Stimulated activated CD4-positive, alpha-beta T cell treated with anti-CD3 and anti-CD28 coated beads, Interleukin-1b, Interleukin-23, amount 100 ng/mL, for 1 hour (primary cell): ENCODE results near the gene CACNA1H.
"Not testable (repeated sequence)": the region's sequence is repeated elsewhere in the genome, so short reads cannot be mapped to it uniquely, and the experiment has no call there.

Source experiments
- DNase-seq, 2 donors: peaks; one replicate each; pipeline ENCODE4 v3.0.0-alpha.2; 2020; ENCODE audit warnings: low read depth in 2 of 2

Gene CACNA1H

DNA sequence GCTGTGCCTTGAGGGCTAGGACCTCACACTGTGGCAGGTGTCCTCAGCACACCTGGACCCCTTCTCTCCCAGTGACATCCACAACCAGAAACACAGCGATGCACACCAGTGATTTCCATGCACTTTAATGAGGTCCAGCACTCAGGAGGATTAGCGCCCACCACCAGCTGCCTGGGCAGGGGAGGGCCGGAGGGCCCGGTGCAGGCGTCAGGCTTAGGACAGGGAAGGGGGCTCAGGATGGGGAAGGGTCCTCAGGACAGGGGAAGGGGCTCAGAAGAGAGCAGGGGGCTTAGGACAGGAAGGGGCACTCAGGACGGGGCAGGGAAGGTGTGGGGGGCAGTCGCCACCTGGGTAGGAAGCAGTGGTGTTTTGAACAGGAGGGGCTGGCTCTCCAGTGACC, 75.3 kb downstream of the CACNA1H start:
- DNase-seq: not testable (repeated sequence)

DNA sequence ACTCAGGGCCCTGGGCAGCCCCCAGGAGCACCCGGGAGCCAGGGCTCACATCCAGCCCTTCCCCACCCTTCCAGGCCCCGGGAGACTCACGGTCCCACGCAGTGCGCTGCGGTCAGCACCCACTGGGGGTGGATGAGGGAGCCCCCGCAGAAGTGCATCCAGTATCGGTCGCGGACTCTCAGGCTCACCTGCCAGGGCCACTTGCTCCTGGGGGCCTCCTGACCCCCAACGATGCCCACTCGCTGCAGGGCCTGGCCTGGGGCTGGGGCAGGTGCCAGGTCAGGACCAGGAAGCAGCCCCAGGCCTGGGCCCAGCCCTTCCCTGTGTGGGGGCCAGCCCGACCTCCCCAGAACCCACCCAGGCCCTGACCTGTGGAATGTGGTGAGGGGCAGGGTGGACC, 76.6 kb downstream of the CACNA1H start:
- not testable (repeated sequence) for DNase-seq

DNA sequence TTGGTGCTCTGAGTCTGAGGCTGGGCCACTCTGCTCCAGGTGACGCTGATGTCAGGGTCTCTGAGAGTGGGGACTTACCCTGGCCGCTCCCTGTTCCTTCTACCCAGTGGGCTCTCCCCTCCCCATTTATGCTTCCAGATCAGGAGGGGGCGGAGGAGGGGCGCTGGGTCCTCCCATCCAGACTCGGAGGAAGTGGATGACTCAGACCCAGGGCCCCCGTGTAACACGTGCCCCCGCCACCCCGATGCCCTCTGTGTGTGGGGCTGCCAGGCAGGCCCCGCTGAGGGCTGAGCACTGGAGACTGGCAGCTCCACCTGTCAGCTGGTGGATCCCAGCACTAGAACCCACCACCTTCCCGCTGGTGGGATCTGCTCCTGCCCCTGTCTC, 77.2 kb downstream of the CACNA1H start, which contains the start of gene TPSB2:
TSS of gene TPSB2 (minus strand) at position 101 of the 387 bp plus-strand sequence. CDS start 233 bp downstream, outside the sequence.
- not testable (repeated sequence) for DNase-seq

DNA sequence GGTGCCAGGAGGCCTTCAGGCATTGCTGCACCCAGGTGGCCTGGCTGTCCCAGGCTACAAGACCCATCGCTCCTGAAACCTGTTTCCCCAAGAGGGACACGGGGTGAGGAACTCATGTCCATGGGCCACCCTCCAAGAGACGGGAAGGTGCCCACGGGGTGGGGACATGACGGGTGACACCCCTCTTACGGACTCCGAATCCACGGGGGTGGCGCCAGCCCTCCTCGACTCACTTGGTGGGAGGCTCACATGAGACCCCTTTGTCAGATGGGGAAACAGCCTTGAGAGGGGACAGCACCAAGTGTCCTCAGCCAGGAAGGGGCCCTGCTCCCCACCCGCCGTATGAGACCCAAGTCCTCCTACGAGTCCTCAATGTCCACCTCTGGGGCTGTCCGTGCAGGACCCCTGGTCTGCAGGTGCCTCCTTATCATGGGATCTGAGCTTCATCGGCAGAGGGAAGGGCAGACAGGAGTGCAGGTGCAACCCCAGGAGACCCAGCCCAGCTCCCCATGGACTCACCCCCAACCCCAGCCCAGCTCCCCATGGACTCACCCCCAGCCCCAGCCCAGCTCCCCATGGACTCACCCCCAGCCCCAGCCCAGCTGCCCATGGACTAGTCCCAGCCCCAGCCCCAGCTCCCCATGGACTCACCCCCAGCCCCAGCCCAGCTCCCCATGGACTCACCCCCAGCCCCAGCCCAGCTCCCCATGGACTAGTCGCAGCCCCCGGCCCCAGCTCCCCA, 77.7 kb downstream of the CACNA1H start:
- not testable (repeated sequence) for DNase-seq

DNA sequence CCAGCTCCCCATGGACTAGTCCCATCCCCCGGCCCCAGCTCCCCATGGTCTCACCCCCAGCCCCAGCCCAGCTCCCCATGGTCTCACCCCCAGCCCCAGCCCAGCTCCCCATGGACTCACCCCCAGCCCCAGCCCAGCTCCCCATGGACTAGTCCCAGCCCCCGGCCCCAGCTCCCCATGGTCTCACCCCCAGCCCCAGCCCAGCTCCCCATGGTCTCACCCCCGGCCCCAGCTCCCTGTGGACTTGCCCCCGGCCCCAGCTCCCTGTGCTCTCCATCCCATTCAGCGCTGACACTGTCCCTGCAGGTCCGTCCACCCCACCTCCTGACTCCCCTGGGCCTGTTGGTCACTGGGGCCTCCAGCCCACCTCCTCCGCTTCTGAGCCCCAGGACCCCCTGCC, 78.4 kb downstream of the CACNA1H start:
- not testable (repeated sequence) for DNase-seq

DNA sequence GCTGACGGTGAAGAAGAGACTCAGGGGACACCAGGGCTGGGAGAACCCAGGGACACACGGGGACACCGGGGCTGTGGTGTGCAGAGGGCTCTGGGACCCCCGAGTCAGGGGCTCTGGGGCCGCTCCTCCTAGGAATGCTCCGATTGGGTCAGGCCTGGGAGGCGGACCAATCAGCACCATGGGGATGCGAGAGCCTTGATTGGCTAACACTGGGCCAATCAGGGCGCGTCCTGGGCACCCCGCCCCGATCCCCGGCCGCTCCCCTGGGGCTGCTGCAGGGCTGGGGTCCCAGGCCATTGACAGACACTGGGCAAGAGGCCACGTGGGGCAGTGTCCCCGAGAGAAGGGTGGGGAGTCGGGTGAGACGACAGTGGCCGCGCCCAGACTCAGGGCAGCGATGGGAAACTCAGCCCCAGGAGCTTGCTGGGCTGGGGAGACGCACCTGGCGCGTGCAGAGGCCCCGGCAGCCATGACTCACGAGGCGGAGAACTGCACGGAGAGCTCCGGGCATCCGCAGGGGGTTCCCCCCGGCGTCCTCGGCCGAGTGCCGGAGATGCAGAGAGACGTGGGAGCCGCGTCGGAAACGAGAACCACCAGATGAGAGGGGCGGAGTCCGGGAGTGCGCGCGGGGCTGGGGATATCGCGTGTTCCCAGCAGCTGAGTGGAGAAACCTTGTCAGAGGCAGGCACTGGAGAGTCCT, 79.3 kb downstream of the CACNA1H start:
- DNase-seq: not testable (repeated sequence)

DNA sequence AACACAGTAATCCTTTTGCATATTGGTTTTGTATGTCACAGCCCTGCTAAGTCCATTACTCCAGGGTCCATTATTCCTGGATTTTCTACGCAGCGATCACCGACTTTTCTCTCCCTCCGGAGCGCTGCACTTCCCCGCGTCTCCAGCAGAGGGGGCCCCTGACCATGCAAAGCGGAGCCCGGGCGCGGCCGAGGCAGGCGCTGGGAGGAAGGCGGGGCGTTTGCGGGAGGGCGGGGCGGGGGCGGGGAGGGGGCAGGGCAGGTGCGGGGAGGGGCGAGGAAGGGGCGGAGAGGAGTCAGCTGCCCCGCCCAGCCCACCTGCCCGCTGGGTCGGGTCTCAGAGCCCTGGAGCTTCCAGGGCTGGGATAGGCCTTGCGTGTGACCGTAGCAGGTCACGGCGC, 83.8 kb downstream of the CACNA1H start:
- DNase-seq: not testable (repeated sequence)

DNA sequence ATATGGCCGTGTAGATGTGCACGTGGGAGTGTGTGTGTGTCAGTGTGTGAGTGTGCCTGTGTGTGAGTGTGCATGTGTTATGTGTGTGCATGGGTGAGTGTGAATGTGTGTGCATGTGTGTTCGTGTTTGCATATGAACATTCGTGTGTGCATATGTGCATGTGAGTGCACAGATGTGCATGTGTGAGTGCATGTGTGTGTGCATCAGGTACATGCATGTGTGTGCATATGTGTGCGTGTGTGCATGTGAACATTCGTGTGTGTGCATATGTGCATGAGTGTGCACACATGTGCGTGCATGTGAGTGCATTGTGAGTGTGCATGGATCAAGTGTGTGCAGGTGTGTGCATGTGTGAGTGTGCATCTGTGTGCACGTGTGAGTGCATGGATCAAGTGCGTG, 85.1 kb downstream of the CACNA1H start:
- DNase-seq: no peak

DNA sequence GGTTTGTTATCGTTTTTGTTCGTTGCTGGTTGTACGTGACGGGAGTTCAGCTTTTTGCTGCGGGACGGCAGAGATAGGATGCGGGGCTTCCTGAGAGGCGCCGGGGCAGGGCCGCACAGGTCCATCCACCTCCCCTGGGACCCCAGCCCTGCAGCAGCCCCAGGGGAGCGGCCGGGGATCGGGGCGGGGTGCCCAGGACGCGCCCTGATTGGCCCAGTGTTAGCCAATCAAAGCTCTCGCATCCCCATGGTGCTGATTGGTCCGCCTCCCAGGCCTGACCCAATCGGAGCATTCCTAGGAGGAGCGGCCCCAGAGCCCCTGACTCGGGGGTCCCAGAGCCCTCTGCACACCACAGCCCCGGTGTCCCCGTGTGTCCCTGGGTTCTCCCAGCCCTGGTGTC, 86.0 kb downstream of the CACNA1H start:
- DNase-seq: not testable (repeated sequence)

DNA sequence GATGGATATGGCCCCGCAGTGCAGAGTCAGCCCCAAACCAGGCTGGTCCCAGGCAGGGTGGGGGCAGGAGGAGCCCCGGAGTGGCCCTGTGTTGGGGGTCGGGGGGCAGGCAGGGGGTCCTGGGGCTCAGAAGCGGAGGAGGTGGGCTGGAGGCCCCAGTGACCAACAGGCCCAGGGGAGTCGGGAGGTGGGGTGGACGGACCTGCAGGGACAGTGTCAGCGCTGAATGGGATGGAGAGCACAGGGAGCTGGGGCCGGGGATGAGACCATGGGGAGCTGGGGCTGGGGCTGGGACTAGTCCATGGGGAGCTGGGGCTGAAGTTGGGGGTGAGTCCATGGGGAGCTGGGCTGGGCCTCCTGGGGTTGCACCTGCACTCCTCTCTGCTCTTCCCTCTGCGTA, 86.7 kb downstream of the CACNA1H start:
- DNase-seq: not testable (repeated sequence)

DNA sequence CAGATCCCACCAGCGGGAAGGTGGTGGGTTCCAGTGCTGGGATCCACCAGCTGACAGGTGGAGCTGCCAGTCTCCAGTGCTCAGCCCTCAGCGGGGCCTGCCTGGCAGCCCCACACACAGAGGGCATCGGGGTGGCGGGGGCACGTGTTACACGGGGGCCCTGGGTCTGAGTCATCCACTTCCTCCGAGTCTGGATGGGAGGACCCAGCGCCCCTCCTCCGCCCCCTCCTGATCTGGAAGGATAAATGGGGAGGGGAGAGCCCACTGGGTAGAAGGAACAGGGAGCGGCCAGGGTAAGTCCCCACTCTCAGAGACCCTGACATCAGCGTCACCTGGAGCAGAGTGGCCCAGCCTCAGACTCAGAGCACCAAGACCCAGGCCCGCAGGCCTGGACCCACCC, 87.5 kb downstream of the CACNA1H start, which contains the start of gene TPSAB1:
TSS of gene TPSAB1 (plus strand) at position 270 of the 400 bp plus-strand sequence. CDS start 234 bp downstream, outside the sequence.
- not testable (repeated sequence) for DNase-seq

DNA sequence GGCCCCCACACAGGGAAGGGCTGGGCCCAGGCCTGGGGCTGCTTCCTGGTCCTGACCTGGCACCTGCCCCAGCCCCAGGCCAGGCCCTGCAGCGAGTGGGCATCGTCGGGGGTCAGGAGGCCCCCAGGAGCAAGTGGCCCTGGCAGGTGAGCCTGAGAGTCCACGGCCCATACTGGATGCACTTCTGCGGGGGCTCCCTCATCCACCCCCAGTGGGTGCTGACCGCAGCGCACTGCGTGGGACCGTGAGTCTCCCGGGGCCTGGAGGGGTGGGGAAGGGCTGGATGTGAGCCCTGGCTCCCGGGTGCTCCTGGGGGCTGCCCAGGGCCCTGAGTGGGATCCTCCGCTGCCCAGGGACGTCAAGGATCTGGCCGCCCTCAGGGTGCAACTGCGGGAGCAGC, 88.2 kb downstream of the CACNA1H start:
- DNase-seq: not testable (repeated sequence)

DNA sequence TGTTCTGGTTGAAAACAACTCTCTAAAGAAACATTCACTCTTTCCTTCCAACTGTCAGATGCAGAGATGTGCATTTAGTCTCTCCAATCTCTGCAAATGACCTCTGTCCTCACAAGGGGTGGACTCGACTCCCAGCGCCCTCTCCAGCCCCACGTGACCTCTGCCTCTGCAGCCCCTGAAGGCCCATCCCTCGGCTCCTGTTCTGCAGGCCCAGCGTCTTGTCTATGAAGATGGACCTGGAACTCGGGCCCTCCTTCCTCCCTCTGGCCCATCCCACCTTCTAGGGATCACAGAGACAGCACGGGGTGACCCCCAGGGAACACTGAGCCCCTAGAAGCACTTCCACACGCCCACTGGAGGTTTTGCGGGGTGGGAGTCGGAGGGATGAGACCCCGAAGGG, 90.5 kb downstream of the CACNA1H start:
- DNase-seq: not testable (repeated sequence)

DNA sequence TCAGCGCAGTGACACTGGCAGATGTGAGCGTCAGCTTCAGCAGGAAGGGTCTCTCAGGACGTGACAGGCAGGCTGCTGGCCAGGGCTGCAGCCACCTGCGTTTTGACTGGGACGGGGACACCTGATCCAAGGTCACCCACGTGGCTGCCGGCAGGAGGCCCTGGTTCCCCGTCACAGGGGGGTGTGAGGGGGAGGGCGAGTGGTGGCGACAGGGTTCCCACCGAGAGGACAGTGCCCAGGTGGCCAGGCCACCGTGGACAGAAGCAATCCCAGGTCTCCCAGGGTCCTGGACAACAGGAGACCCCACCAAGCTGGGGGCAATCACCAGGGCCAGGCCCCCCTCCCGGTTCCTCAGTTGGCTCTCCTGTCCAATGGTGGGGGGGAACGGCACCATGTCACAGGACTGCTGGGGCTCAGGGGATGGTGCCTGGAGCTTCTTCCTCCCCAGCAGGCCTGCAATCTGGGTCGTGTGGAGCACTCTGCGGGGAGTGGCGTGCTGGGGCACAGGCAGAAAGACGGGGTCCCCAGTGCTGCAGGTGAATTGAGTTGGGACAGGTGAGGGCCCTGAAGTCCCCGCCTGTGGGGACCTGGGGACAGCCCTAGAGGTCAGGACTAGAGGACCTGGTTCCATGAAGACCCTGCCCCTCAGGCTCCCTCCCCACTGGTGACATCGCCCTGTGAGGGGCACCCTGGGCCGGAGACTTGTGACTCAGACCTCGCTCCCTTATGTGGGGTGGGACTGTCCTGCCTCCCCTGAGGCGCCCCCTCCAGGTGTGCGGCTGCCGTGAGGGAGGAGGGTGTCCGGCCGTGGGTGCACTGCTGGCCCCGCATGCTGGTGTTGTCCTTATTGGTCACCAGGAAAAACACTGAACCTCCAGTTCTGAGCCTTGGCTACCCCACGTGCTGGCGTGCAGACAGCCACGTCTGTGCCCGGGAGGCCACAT, 91.3 kb downstream of the CACNA1H start:
- DNase-seq: not testable (repeated sequence)

DNA sequence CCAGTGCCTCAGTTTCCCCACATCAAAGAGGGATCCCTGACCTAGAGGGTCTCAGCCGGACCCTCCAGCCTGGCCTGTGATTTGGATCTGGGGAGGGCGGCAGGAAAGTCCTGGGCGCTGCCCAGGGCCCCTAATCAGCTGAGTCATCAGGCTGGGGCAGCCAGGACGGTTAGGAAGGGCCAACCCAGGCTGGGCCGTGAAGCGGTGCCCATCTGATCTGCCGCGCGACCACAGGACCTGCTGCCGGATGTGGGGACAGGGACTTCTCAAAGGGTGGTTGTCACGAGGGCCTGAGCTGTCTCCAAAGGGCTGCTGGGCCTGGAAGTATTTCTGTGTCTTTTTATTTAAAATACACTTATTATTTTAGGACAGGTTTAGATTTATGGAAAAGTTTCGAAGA, 92.0 kb downstream of the CACNA1H start:
- DNase-seq: no peak

DNA sequence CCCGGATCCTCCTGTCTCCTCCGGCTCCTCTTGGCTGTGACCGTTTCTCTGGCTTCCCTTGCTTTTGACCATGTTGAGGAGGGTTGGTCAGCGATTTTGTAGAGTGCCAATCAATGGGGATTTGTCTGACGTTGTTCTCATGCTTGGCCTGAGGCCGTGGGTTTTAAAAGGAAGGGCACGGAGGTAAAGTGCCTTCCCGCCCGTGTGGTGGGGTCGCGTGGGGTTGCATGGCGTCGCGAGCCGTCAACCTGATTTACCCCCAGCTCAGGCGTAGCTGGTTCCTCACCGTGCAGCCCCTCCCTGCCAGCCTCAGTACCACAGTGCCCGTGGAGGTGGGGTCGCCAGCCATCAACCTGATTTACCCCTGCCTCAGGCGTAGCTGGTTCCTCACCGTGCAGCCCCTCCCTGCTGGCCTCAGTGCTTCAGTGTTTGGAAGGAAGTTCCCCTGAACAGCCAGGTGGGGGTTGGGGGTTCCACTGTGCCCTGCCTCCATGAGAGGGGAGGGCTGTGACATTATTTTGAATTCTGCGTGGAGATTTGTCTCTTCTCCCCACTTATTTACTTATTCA, 92.6 kb downstream of the CACNA1H start:
- DNase-seq: no peak

DNA sequence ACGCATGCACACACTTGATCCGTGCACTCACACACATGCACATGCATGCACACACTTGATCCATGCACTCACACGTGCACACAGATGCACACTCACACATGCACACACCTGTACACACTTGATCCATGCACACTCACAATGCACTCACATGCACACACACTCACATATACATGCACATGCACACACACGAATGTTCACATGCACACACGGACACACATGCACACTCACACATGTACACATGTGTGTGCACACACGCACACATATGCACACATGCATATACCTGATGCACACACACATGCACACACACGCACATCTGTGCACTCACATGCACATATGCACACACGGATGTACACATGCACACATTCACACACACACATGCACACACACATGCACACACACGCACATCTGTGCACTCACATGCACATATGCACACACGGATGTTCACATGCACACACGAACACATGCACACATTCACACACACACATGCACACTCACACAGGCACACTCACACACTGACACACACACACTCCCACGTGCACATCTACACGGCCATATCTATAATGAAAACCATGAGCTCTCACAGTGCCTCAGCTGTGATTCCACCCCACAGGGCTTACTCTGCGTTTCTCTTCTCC, 95.1 kb downstream of the CACNA1H start:
- not testable (repeated sequence) for DNase-seq

DNA sequence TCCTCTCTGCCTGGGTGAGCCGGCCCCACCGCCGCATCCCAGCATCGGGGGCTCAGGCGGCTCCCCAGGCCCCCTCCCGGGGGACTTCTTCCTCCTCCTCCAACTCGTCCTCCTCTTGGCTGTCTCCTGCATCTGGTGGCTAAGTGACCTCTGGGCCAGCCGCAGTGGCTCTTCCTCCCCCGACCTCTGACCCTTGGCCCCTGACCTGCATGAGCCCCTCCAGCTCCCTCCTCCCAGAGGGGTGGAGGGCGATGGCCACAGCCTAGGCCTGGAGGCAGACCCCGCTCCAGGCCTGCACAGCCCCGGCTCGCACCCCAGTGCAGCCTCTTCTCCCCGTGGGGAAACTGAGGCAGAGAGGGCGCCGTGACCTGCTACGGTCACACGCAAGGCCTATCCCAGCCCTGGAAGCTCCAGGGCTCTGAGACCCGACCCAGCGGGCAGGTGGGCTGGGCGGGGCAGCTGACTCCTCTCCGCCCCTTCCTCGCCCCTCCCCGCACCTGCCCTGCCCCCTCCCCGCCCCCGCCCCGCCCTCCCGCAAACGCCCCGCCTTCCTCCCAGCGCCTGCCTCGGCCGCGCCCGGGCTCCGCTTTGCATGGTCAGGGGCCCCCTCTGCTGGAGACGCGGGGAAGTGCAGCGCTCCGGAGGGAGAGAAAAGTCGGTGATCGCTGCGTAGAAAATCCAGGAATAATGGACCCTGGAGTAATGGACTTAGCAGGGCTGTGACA, 96.3 kb downstream of the CACNA1H start:
- DNase-seq: not testable (repeated sequence)

DNA sequence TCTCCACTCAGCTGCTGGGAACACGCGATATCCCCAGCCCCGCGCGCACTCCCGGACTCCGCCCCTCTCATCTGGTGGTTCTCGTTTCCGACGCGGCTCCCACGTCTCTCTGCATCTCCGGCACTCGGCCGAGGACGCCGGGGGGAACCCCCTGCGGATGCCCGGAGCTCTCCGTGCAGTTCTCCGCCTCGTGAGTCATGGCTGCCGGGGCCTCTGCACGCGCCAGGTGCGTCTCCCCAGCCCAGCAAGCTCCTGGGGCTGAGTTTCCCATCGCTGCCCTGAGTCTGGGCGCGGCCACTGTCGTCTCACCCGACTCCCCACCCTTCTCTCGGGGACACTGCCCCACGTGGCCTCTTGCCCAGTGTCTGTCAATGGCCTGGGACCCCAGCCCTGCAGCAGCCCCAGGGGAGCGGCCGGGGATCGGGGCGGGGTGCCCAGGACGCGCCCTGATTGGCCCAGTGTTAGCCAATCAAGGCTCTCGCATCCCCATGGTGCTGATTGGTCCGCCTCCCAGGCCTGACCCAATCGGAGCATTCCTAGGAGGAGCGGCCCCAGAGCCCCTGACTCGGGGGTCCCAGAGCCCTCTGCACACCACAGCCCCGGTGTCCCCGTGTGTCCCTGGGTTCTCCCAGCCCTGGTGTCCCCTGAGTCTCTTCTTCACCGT, 100.9 kb downstream of the CACNA1H start:
- DNase-seq: not testable (repeated sequence)

DNA sequence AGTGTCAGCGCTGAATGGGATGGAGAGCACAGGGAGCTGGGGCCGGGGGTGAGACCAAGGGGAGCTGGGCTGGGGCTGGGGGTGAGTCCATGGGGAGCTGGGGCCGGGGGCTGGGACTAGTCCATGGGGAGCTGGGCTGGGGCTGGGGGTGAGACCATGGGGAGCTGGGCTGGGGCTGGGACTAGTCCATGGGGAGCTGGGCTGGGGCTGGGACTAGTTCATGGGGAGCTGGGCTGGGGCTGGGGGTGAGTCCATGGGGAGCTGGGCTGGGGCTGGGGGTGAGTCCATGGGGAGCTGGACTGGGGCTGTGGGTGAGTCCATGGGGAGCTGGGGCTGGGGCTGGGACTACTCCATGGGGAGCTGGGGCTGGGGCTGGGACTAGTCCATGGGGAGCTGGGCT, 101.9 kb downstream of the CACNA1H start:
- DNase-seq: not testable (repeated sequence)
